HG02763 (cell line): ENCODE results near the gene NOL3.

Source experiments
- ATAC-seq: cut with Tn5 transposase; IDR thresholded peaks from one replicate; pipeline ENCODE4 v1.9.1; 2021; ENCODE audit warnings: mild to moderate bottlenecking, moderate library complexity; ENCODE audit not compliant: unreplicated experiment

The NOL3 gene

GRCh38 chr16:67202426-67202825 lies 32.1 kb downstream of the NOL3 start:
- ATAC-seq = no peak

- no peak for ATAC-seq
Measured at GRCh38 chr16:67202956-67203493, 32.7 kb downstream of the NOL3 start.

GRCh38 chr16:67204076-67204475 lies 33.7 kb downstream of the NOL3 start:
- ATAC-seq = no peak

- no peak for ATAC-seq
Measured at GRCh38 chr16:67206129-67206837, 35.9 kb downstream of the NOL3 start.

- ATAC-seq = no peak
Measured at GRCh38 chr16:67206838-67207248, 36.5 kb downstream of the NOL3 start.

- ATAC-seq = no peak
Measured at GRCh38 chr16:67207249-67208091, 37.1 kb downstream of the NOL3 start.

GRCh38 chr16:67208154-67208896 lies 38.0 kb downstream of the NOL3 start:
- ATAC-seq = no peak

- no peak for ATAC-seq
Measured at GRCh38 chr16:67209565-67209964, 39.2 kb downstream of the NOL3 start.

- ATAC-seq = no peak
Measured at GRCh38 chr16:67210069-67210937, 40.0 kb downstream of the NOL3 start.

- no peak for ATAC-seq
Measured at GRCh38 chr16:67211674-67212073, 41.3 kb downstream of the NOL3 start.

GRCh38 chr16:67212766-67213165 lies 42.4 kb downstream of the NOL3 start:
- no peak for ATAC-seq

GRCh38 chr16:67213197-67214019 lies 43.1 kb downstream of the NOL3 start:
- ATAC-seq = no peak

GRCh38 chr16:67215706-67216105 lies 45.4 kb downstream of the NOL3 start:
- no peak for ATAC-seq

- no peak for ATAC-seq
Measured at GRCh38 chr16:67216612-67217490, 46.5 kb downstream of the NOL3 start.

- no peak for ATAC-seq
Measured at GRCh38 chr16:67223992-67224391, 53.7 kb downstream of the NOL3 start.
